ENCODE results near the gene PPM1G.

PPM1G gene

GRCh38 chr2:27409321-27410073 lies at the start of gene PPM1G:
TSS of gene PPM1G (minus strand) at chr2:27409591. CDS start at chr2:27409422, 169 bp downstream.
- H3K4me3 ChIP-seq (ENCODE audit: low read length), result peak within 1 kb of the TSS; percentile 87
- peak; percentile 71 for DNase-seq (ENCODE audit: low read depth)
- TF ChIP-seq, protein P1, sequence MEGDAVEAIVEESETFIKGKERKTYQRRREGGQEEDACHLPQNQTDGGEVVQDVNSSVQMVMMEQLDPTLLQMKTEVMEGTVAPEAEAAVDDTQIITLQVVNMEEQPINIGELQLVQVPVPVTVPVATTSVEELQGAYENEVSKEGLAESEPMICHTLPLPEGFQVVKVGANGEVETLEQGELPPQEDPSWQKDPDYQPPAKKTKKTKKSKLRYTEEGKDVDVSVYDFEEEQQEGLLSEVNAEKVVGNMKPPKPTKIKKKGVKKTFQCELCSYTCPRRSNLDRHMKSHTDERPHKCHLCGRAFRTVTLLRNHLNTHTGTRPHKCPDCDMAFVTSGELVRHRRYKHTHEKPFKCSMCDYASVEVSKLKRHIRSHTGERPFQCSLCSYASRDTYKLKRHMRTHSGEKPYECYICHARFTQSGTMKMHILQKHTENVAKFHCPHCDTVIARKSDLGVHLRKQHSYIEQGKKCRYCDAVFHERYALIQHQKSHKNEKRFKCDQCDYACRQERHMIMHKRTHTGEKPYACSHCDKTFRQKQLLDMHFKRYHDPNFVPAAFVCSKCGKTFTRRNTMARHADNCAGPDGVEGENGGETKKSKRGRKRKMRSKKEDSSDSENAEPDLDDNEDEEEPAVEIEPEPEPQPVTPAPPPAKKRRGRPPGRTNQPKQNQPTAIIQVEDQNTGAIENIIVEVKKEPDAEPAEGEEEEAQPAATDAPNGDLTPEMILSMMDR (conservative IDR thresholded peaks at IDR 0.05; ENCODE audit: low read depth, low read length), result no peak

DNA sequence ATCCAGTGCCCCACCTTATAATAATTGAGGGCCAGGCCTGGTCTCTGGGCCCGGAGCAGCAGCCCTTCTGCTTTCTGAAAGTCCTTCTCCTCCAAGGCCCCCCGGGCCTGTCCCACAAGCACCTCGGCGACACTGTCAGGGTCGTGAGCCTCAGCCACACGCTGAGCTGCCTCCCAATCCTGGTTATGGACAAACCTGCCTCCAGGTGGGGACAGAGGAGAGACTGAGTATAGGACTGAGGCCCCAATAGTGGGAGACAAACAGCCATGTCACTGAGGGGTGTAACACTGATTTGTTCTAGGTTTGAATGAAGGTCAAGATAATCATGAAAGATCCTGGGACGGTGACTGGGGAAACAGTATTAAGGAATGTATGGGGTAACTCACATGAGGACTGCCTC lies 44.6 kb upstream of the PPM1G start:
- TF ChIP-seq, protein P1 (conservative IDR thresholded peaks at IDR 0.05; ENCODE audit: low read depth, low read length), result no peak
- no peak overlapping the region for H3K4me3 ChIP-seq (ENCODE audit: low read length)
- no peak for DNase-seq (ENCODE audit: low read depth)

DNA sequence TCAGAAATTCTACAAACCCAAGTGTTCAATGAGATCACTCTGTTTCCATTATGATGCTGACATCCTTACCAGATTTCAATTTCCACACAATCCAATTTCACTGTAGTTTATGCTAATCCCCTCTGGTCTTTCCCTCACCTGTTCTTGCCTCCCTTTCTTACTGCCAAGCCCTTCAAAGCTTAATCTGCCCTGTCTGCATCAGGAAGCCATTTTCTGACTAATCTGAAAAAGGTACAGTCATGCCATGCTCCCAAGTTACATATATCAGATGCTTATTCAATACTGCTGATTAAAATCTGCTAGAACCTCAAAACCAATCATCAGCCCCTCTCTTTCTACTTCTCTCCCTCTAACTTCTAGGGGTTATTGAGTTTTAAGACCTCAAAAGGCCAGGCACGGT lies 41.7 kb upstream of the PPM1G start:
- no peak overlapping the region for H3K4me3 ChIP-seq (ENCODE audit: low read length)
- no peak for DNase-seq (ENCODE audit: low read depth)
- TF ChIP-seq, protein P1 (conservative IDR thresholded peaks at IDR 0.05; ENCODE audit: low read depth, low read length), result no peak

GRCh38 chr2:27448381-27448780 lies 39.0 kb upstream of the PPM1G start:
- no peak overlapping the region for H3K4me3 ChIP-seq (ENCODE audit: low read length)
- TF ChIP-seq, protein P1 (conservative IDR thresholded peaks at IDR 0.05; ENCODE audit: low read depth, low read length), result no peak
- no peak for DNase-seq (ENCODE audit: low read depth)

DNA sequence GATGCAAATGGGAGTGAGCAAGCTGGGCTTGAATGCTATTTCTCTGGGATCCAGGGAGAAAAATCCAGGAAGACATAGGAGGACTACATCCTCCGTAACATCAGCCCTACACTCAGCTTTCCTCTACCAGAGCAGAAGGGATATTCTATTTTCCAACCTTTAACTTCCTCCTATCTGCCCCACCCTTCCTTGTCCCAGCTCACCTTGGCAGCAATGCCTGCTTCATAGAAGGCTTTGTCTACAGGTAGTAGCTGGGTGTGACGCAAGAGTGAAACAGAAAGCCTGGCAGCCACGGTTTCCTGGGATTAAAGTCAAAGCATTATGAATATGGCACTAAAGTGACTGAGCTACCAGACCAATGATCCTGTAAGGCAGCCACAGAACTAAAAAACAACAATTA lies 36.7 kb upstream of the PPM1G start:
- no peak overlapping the region for H3K4me3 ChIP-seq (ENCODE audit: low read length)
- no peak for DNase-seq (ENCODE audit: low read depth)
- TF ChIP-seq, protein P1 (conservative IDR thresholded peaks at IDR 0.05; ENCODE audit: low read depth, low read length), result no peak

- TF ChIP-seq, protein P1 (conservative IDR thresholded peaks at IDR 0.05; ENCODE audit: low read depth, low read length), result no peak
- no peak for DNase-seq (ENCODE audit: low read depth)
- no peak overlapping the region for H3K4me3 ChIP-seq (ENCODE audit: low read length)
These were observed 36.2 kb upstream of the PPM1G start for GRCh38 chr2:27445615-27446014.

GRCh38 chr2:27445155-27445554 lies 35.8 kb upstream of the PPM1G start:
- TF ChIP-seq, protein P1 (conservative IDR thresholded peaks at IDR 0.05; ENCODE audit: low read depth, low read length), result no peak
- no peak for DNase-seq (ENCODE audit: low read depth)
- no peak overlapping the region for H3K4me3 ChIP-seq (ENCODE audit: low read length)

Measured in retinal pigment epithelial cell (primary cell).